ENCODE measurements around the gene PKP1. TPM values are rescaled to one million over a fixed set of nuclear protein-coding genes. Genes with fewer than 3 reads are reported as not detected.

Gene PKP1
- total and polyA plus RNA-seq, 2 of the 4 experiments (the other 2 are of a cell fraction) = 0.18 to 0.36 TPM

DNA sequence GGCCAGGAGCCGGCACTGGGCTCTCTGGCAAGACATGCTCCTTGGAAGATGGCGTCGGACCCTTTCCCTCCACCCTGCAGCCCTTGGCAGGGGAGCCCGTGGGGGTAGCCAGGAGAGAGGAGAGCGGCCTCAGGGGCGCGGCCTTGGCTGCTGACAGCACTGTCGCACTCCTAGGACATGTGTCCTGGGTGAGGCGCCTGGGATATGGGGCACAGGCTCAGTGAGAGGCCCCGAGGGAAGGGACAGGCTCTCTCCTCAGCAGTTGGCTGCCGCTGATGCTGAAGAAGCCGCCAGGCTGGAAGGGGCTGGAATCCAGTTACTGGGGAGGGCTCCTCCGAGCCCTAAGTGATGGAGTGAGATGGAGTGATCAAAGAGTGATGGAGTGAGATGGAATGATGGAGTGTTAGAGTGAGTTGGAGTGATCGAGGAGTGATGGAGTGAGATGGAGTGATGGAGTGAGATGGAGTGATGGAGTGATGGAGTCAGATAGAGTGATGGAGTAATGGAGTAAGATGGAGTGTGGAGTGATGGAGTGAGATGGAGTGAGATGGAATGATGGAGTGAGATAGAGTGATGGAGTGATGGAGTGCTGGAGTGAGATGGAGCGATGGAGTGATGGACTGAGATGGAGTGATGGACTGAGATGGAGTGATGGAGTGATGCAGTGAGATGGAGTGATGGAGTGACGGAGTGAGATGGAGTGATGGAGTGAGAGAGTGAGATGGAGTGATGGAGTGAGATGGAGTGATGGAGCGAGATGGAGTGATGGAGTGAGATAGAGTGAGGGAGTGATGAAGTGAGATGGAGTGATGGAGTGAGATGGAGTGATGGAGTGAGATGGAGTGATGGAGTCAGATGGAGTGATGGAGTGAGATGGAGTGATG, 27.6 kb upstream of the PKP1 start:
- H2BK120ac ChIP-seq (ENCODE audit: low read depth, low read length) = no peak overlapping the region
- H2BK5ac ChIP-seq (ENCODE audit: low read depth, low read length, poor library complexity, severe bottlenecking) = no peak overlapping the region
- H4K20me1 ChIP-seq (ENCODE audit: insufficient read depth, low read length) = no peaks in the 10 kb centered on the region
- no peak overlapping the region for H3K4me3 ChIP-seq (ENCODE audit: insufficient read depth, low read depth, low read length)
- H2AK5ac ChIP-seq (ENCODE audit: low read depth, low read length) = no peak overlapping the region
- no peak overlapping the region for H3K56ac ChIP-seq (ENCODE audit: extremely low read depth, insufficient read depth, low read length)
- ChIA-PET CTCF (no interaction called here), POLR2A (ENCODE audit: unreplicated experiment) (no interaction called here)
- ATAC-seq (ENCODE audit: low read depth) (no peak), DNase-seq (no peak)
- H3K9ac ChIP-seq (ENCODE audit: low read depth, low read length) = no peak overlapping the region
- H2AK9ac ChIP-seq (replicated peaks; ENCODE audit: low read depth, low read length, poor library complexity) = no peak overlapping the region
- H4K8ac ChIP-seq (ENCODE audit: low read depth in 2 of 2, low read length in 2 of 2) = no peak overlapping the region
- no peaks in the 10 kb centered on the region for H3K9me3 ChIP-seq (ENCODE audit: control insufficient read depth, insufficient read depth, low read length)
- no peaks in the 10 kb centered on the region for H3K36me3 ChIP-seq (ENCODE audit: control insufficient read depth, insufficient read depth, low read length)
- no peak overlapping the region; the same call in 1 of the 2 replicates for H3K14ac ChIP-seq (replicated peaks; ENCODE audit: low read depth, low read length)
- BruUV-seq (replicated peaks) = no TSS peak
- H2BK20ac ChIP-seq (ENCODE audit: low read depth, low read length) = no peak overlapping the region
- no peak overlapping the region for H2BK15ac ChIP-seq (ENCODE audit: low read depth, low read length)
- H3K4me2 ChIP-seq (ENCODE audit: low read depth, low read length) = no peak overlapping the region
- no peaks in the 10 kb centered on the region for H3K79me1 ChIP-seq (ENCODE audit: low read depth in 1 of 2, low read length in 2 of 2)
- no peak overlapping the region for H3K4ac ChIP-seq (ENCODE audit: low read depth, low read length)
- no peak overlapping the region for H3K27ac ChIP-seq (ENCODE audit: insufficient read depth, low read length)
- no peak overlapping the region for H3K18ac ChIP-seq (ENCODE audit: low read depth, low read length)
- peaks cover 6% of the 10 kb centered on the region for H3K4me1 ChIP-seq (ENCODE audit: control insufficient read depth, insufficient read depth, low read length)
- no peak overlapping the region for H2AFZ ChIP-seq (replicated peaks; ENCODE audit: low read length, poor library complexity)
- no peak overlapping the region for H3K23ac ChIP-seq (ENCODE audit: low read depth, low read length)
- in situ Hi-C loops (cut with MboI; ENCODE audit: low sequenced_read_pairs) (no loop called here), dilution Hi-C loops (cut with HindIII; ENCODE audit: low sequenced_read_pairs, unreplicated experiment) (no loop called here), intact Hi-C loops (cut with micrococcal nuclease) (no loop called here)
- H4K5ac ChIP-seq (ENCODE audit: low read depth, low read length) = no peak overlapping the region
- H3K9me1 ChIP-seq (ENCODE audit: insufficient read depth, low read length) = 0 out of 2 replicates have a peak, but pooled peaks cover 5% of the 10 kb centered on the region
- H3K27me3 ChIP-seq (ENCODE audit: control insufficient read depth, insufficient read depth, low read length) = peaks cover 20% of the 10 kb centered on the region
- WGBS, 2 experiments (ENCODE audit: extremely low coverage in 2 of 2, insufficient read length in 1 of 2) = 55 to 100% methylated on average over 3 to 9 of the region's 17 CpGs
- H4K91ac ChIP-seq (ENCODE audit: insufficient read depth, low read depth, low read length) = no peak overlapping the region
- TF ChIP-seq MAFK (IDR thresholded peaks at IDR 0.05; ENCODE audit: low read depth, low read length) (no peak), BHLHE40 (IDR thresholded peaks at IDR 0.05; ENCODE audit: low read depth, low read length) (no peak), SMC3 (IDR thresholded peaks at IDR 0.05; ENCODE audit: low read depth, low read length) (no peak), ELK1 (IDR thresholded peaks at IDR 0.05; ENCODE audit: borderline replicate concordance, low read depth, low read length) (no peak), NFE2L2 (IDR thresholded peaks at IDR 0.05; ENCODE audit: low read depth, low read length) (no peak), USF2 (IDR thresholded peaks at IDR 0.05; ENCODE audit: low read depth, low read length) (no peak), CHD1 (IDR thresholded peaks at IDR 0.05; ENCODE audit: low read depth, low read length) (no peak), RCOR1 (IDR thresholded peaks at IDR 0.05; ENCODE audit: insufficient replicate concordance, low read length) (no peak), RFX5 (IDR thresholded peaks at IDR 0.05; ENCODE audit: low read depth, low read length) (no peak), FOS (IDR thresholded peaks at IDR 0.05; ENCODE audit: low read depth, low read length) (no peak), RAD21 (IDR thresholded peaks at IDR 0.05; ENCODE audit: low read length) (no peak), MXI1 (IDR thresholded peaks at IDR 0.05; ENCODE audit: borderline replicate concordance, low read depth, low read length) (no peak), CEBPB (IDR thresholded peaks at IDR 0.05; ENCODE audit: low read depth, low read length) (no peak), MAZ (IDR thresholded peaks at IDR 0.05; ENCODE audit: borderline replicate concordance, low read depth, low read length) (no peak)
- TF ChIP-seq, protein P1, sequence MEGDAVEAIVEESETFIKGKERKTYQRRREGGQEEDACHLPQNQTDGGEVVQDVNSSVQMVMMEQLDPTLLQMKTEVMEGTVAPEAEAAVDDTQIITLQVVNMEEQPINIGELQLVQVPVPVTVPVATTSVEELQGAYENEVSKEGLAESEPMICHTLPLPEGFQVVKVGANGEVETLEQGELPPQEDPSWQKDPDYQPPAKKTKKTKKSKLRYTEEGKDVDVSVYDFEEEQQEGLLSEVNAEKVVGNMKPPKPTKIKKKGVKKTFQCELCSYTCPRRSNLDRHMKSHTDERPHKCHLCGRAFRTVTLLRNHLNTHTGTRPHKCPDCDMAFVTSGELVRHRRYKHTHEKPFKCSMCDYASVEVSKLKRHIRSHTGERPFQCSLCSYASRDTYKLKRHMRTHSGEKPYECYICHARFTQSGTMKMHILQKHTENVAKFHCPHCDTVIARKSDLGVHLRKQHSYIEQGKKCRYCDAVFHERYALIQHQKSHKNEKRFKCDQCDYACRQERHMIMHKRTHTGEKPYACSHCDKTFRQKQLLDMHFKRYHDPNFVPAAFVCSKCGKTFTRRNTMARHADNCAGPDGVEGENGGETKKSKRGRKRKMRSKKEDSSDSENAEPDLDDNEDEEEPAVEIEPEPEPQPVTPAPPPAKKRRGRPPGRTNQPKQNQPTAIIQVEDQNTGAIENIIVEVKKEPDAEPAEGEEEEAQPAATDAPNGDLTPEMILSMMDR (conservative IDR thresholded peaks at IDR 0.05; ENCODE audit: low read depth, low read length) = no peak

All from IMR-90 (cell line).